ENCODE data around the gene BPTF. TPM values are rescaled to one million over a fixed set of nuclear protein-coding genes. Genes with fewer than 3 reads are reported as not detected.

Gene BPTF
- total and polyA plus RNA-seq, 2 of the 13 experiments (the other 11 are each of a cell fraction or from before 2014, with no cell fraction given), result 43.5 to 66.1 TPM

- TF ChIP-seq YEATS4 (CRISPR knock-in tag; IDR thresholded peaks at IDR 0.05; ENCODE audit: borderline replicate concordance) (peak; percentile 95), ZC3H13 (CRISPR knock-in tag; IDR thresholded peaks at IDR 0.05) (peak; percentile 78; the same call in 1 of the 2 replicates), ETS1 (CRISPR knock-in tag; IDR thresholded peaks at IDR 0.05) (0 out of 2 replicates have a peak, but pooled peaks have one; percentile 63), SSRP1 (CRISPR knock-in tag; IDR thresholded peaks at IDR 0.05) (no peak), JARID2 (CRISPR knock-in tag; IDR thresholded peaks at IDR 0.05; ENCODE audit: insufficient replicate concordance) (no peak), TARDBP (CRISPR knock-in tag; IDR thresholded peaks at IDR 0.05) (peak; percentile 65; the same call in 1 of the 2 replicates), ZSCAN31 (CRISPR knock-in tag; IDR thresholded peaks at IDR 0.05; ENCODE audit: low read depth) (peak; percentile 21; the same call in 1 of the 2 replicates), DPF2 (CRISPR knock-in tag; IDR thresholded peaks at IDR 0.05; ENCODE audit: borderline replicate concordance, low read depth) (no peak), MIXL1 (CRISPR knock-in tag; IDR thresholded peaks at IDR 0.05) (0 out of 2 replicates have a peak, but pooled peaks have one; percentile 67), ZFP90 (CRISPR knock-in tag; IDR thresholded peaks at IDR 0.05; ENCODE audit: borderline replicate concordance) (peak; percentile 23; the same call in 1 of the 2 replicates), XRCC5 (optimal IDR thresholded peaks at IDR 0.05; ENCODE audit: low read length) (peak; percentile 99), NFE2 (CRISPR knock-in tag; IDR thresholded peaks at IDR 0.05) (no peak), ARID4A (CRISPR knock-in tag; IDR thresholded peaks at IDR 0.05; ENCODE audit: borderline replicate concordance) (peak; percentile 82), CSRNP2 (CRISPR knock-in tag; conservative IDR thresholded peaks at IDR 0.05; ENCODE audit: low read depth) (0 out of 2 replicates have a peak, but pooled peaks have one; percentile 39)
These were observed at the start of gene BPTF (continued) for GRCh38 chr17:67824735-67825626.

Data from HepG2 (cell line).